Measurements from ENCODE around the gene GSTM2. TPM values are rescaled to one million over a fixed set of nuclear protein-coding genes. Genes with fewer than 3 reads are reported as not detected.
"Not testable (repeated sequence)": the region's sequence is repeated elsewhere in the genome, so short reads cannot be mapped to it uniquely, and the experiment has no call there.

The GSTM2 gene
- total RNA-seq, 1 donor from 2014 or later = 35.7 TPM

DNA sequence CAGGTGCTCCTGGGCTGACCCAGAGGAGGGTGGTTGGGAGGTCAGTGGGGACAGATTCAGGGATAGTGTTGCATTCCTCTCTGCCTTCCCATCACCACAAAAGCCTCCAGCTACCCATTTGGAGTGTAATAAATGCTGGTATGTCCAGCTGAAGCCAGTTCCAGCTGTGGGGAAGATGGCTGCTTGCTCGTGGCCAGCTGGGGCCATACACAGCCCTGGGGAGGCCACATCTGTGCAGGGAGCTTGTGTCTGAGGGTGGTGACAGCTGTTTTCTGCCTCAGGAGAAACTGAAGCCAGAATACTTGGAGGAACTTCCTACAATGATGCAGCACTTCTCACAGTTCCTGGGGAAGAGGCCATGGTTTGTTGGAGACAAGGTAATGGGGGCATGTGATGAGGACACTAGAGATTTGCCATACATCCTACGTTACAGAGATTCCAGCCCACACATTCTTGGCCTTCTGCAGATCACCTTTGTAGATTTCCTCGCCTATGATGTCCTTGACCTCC is 9.3 kb upstream of the GSTM2 start:
- Histone ChIP-seq H3K36me3 (peaks cover 38% of the 10 kb centered on the region), H3K4me3 (no peak overlapping the region), H3K9me3 (no peaks in the 10 kb centered on the region), H3K27me3 (ENCODE audit: low read depth) (no peaks in the 10 kb centered on the region), H3K27ac (no peak overlapping the region), H3K4me1 (peaks cover 11% of the 10 kb centered on the region)
- TF ChIP-seq, protein P1, sequence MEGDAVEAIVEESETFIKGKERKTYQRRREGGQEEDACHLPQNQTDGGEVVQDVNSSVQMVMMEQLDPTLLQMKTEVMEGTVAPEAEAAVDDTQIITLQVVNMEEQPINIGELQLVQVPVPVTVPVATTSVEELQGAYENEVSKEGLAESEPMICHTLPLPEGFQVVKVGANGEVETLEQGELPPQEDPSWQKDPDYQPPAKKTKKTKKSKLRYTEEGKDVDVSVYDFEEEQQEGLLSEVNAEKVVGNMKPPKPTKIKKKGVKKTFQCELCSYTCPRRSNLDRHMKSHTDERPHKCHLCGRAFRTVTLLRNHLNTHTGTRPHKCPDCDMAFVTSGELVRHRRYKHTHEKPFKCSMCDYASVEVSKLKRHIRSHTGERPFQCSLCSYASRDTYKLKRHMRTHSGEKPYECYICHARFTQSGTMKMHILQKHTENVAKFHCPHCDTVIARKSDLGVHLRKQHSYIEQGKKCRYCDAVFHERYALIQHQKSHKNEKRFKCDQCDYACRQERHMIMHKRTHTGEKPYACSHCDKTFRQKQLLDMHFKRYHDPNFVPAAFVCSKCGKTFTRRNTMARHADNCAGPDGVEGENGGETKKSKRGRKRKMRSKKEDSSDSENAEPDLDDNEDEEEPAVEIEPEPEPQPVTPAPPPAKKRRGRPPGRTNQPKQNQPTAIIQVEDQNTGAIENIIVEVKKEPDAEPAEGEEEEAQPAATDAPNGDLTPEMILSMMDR (IDR thresholded peaks at IDR 0.05) = no peak
- DNase-seq = no peak
- ATAC-seq = no peak
- intact Hi-C loops (cut with DNase I) = no loop called here

DNA sequence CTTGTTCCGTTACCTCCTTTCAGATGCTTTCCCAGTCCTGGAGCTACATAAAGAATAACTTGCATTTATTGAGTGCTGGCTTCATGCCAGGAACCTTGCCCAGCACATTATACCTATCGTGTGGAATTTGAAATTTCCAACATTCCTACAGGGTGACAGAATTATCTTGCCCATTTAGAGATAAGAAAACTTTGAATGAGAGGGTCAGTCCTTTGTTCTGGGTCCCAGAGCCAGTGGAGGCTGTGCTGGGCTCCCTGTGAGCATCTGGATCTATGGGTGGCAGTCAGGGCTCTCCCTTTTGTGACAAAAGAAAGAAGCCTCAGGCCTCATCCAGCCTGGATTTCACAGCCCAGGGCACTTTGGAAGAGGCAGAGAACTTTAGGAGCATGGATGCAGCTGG is 8.7 kb upstream of the GSTM2 start:
- Histone ChIP-seq H3K36me3 (peaks cover 38% of the 10 kb centered on the region), H3K4me3 (no peak overlapping the region), H3K27me3 (ENCODE audit: low read depth) (no peaks in the 10 kb centered on the region), H3K4me1 (peaks cover 11% of the 10 kb centered on the region), H3K9me3 (no peaks in the 10 kb centered on the region), H3K27ac (no peak overlapping the region)
- intact Hi-C loops (cut with DNase I) = no loop called here
- TF ChIP-seq, protein P1 (IDR thresholded peaks at IDR 0.05) = no peak
- DNase-seq (no peak), ATAC-seq (no peak)

- peaks cover 8% of the 10 kb centered on the region for H3K4me1 ChIP-seq
- TF ChIP-seq, protein P1 (IDR thresholded peaks at IDR 0.05) = no peak
- DNase-seq (no peak), ATAC-seq (no peak)
- H3K4me3 ChIP-seq = no peak overlapping the region
- H3K27me3 ChIP-seq (ENCODE audit: low read depth) = no peaks in the 10 kb centered on the region
- H3K36me3 ChIP-seq = peaks cover 38% of the 10 kb centered on the region
- H3K27ac ChIP-seq = no peak overlapping the region
- intact Hi-C loops (cut with DNase I) = no loop called here
- H3K9me3 ChIP-seq = no peaks in the 10 kb centered on the region
Observed at GRCh38 chr1:109659997-109660690, 7.7 kb upstream of the GSTM2 start.

DNA sequence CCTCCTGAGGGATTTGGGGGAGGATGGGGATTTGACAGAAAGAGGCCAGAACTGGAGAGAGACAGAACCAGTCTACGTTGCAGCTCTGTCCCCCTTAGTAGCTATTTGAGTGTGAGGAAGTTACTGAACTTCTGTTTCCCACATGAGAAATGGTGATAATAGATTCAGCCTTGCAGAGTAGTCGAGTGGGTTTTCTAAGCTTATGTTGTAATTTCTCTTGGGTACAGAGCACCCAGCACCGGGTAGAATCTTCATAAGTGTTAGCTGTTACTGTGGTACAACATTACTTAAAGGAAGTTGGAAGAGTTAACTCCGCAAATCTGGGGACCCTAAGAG is 7.2 kb upstream of the GSTM2 start:
- DNase-seq; H3K27me3 ChIP-seq (ENCODE audit: low read depth); ATAC-seq; H3K27ac ChIP-seq; H3K4me3 ChIP-seq; H3K4me1 ChIP-seq; H3K9me3 ChIP-seq; intact Hi-C loops (cut with DNase I): not testable (repeated sequence)
- peaks cover 38% of the 10 kb centered on the region for H3K36me3 ChIP-seq

GRCh38 chr1:109661391-109661790 is 6.5 kb upstream of the GSTM2 start:
- TF ChIP-seq, protein P1 (IDR thresholded peaks at IDR 0.05) = no peak
- intact Hi-C loops (cut with DNase I) = no loop called here
- Histone ChIP-seq H3K4me1 (peaks cover 3% of the 10 kb centered on the region), H3K9me3 (no peaks in the 10 kb centered on the region), H3K36me3 (peaks cover 38% of the 10 kb centered on the region), H3K27ac (no peak overlapping the region), H3K4me3 (no peak overlapping the region), H3K27me3 (ENCODE audit: low read depth) (no peaks in the 10 kb centered on the region)
- ATAC-seq = no peak
- no peak for DNase-seq

GRCh38 chr1:109664671-109665070 is 3.2 kb upstream of the GSTM2 start:
- Histone ChIP-seq H3K4me1 (peaks cover 5% of the 10 kb centered on the region), H3K9me3 (no peaks in the 10 kb centered on the region), H3K36me3 (peaks cover 29% of the 10 kb centered on the region), H3K27me3 (ENCODE audit: low read depth) (no peaks in the 10 kb centered on the region), H3K27ac (no peak overlapping the region), H3K4me3 (no peak overlapping the region)
- intact Hi-C loops (cut with DNase I) = no loop called here
- TF ChIP-seq, protein P1 (IDR thresholded peaks at IDR 0.05) = no peak
- ATAC-seq = no peak
- no peak for DNase-seq

All from lower lobe of right lung (tissue), 2 donors.